SK-N-MC (cell line): Measurements from ENCODE around the gene TMEM144.

Experiments
- DNase-seq: peaks from one replicate; pipeline ENCODE4 v3.0.0-alpha.2; 2011; ENCODE audit warnings: low read depth, low spot score
- H3K27ac ChIP-seq: fragments of 200-600 bp; sonication (generic); 2 replicates; pipeline ENCODE4 v1.5.1; 2016; ENCODE audit warnings: mixed run types
- H3K36me3 ChIP-seq: fragments of 200-600 bp; sonication (generic); 2 replicates; pipeline ENCODE4 v1.6.1; 2017; ENCODE audit warnings: antibody characterized with exemption, low read length, mixed read lengths; ENCODE audit not compliant: insufficient read depth
- H3K4me3 ChIP-seq: fragments of 200-600 bp; sonication (generic); 2 replicates; pipeline ENCODE4 v1.5.1; 2016
- H3K9ac ChIP-seq: fragments of 200-600 bp; sonication (generic); 2 replicates; pipeline ENCODE4 v1.8.0; 2017; ENCODE audit warnings: mixed run types, mixed read lengths; ENCODE audit not compliant: insufficient read length
- H3K9me3 ChIP-seq: fragments of 200-600 bp; sonication (generic); 2 replicates; pipeline ENCODE4 v1.6.1; 2017; ENCODE audit warnings: low read depth, mild to moderate bottlenecking, antibody characterized with exemption, low read length, moderate library complexity, mixed read lengths
- EZH2 ChIP-seq: fragments of 200-600 bp; sonication (generic); IDR thresholded peaks from one replicate; pipeline ENCODE4 v1.6.1; 2017; ENCODE audit warnings: antibody characterized with exemption
- FOXP2 ChIP-seq: optimal IDR thresholded peaks from 2 replicates; pipeline ENCODE3; 2011; ENCODE audit warnings: mild to moderate bottlenecking, moderate library complexity; ENCODE audit not compliant: insufficient read depth; ENCODE audit errors: extremely low read length, control extremely low read depth
- POLR2AphosphoS5 ChIP-seq: IDR thresholded peaks from 2 replicates; pipeline ENCODE4 v1.6.1; 2012; ENCODE audit warnings: mild to moderate bottlenecking, low read depth, low read length, borderline replicate concordance

Gene TMEM144

DNA sequence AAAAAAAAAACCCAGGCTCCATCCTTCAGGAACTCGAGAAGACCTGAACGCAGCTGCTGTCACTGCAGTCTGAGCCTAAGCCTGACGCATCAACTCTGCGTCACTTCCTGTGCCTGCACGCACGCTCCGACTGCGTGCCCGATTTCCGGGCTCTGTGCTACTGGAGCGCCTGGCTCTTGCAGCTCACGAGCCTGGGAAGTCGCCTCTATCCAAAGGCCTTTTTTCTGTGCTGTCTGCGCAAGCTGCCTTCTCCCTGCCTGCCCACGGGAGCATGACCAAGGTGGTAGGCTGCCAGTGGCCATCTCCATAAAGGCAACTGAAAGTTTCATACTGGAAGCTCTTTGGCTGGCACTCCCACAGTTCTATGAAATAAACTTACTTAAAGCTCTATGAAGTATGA lies 27.6 kb upstream of the TMEM144 start:
- Histone ChIP-seq H3K27ac (no peak overlapping the region), H3K9ac (no peak overlapping the region), H3K4me3 (no peak overlapping the region), H3K36me3 (no peaks in the 10 kb centered on the region), H3K9me3 (no peaks in the 10 kb centered on the region)
- TF ChIP-seq FOXP2 (no peak), EZH2 (no peak)
- DNase-seq, result no peak

DNA sequence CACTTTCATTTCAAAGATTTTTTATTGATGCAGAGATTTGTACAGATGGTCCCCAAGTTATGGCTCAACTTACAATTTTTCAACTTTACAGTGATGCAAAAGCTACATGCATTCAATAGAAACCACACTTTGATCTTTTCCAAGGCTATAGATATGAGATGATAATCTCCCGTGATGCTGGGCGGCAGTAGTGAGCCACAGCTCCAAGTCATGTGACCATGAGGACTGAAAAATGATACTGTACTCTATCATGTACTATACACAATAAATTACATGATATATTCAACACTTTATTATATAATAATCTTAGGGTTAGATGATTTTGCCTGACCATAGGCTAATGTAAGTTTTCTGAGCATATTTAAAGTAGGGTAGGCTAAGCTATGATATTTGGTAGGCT lies 23.5 kb upstream of the TMEM144 start:
- Histone ChIP-seq H3K4me3 (no peak overlapping the region), H3K27ac (no peak overlapping the region), H3K9me3 (no peaks in the 10 kb centered on the region), H3K9ac (no peak overlapping the region), H3K36me3 (no peaks in the 10 kb centered on the region)
- TF ChIP-seq POLR2AphosphoS5 (no peak), FOXP2 (no peak), EZH2 (no peak)
- no peak for DNase-seq

DNA sequence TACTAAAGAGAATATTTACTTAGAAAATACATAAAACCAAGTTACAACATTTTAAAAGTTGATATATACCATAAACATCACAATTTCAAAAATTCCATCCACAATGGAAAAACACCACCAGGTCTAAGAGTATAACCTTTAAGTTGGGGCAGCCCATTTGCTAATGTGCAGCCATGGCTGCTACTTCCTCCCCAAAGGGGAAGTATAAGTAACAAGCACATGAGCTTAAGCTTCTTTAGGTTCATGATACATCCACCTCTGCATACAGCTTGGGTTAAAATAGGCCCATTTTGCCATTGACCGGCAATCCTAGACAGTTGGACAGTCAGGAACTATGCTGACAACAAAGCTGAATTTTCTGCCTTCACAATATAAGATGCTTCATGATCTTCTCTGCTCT lies 20.9 kb upstream of the TMEM144 start:
- DNase-seq, result no peak

DNA sequence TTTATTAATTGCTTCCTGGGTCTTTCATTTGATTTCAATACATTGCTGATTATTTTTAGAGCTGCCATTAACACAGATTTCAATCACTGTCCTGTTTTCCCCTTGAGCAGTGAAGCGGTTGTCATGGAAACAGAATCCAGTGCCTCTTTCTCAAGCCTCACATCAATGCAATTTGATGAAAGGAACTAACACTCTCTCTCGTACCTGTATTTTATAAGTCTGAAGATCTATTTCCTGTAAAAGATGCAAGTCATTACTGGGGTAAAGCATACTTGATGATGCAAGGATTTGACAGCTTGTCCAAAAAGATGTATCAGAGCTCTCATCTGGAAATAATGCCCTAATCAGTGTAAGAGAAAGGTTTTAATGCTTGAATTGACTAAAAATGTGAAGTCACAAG lies 19.6 kb upstream of the TMEM144 start:
- DNase-seq, result no peak
- H3K9ac ChIP-seq, result no peak overlapping the region
- TF ChIP-seq EZH2, result no peak
- no peak for TF ChIP-seq POLR2AphosphoS5
- TF ChIP-seq FOXP2, result no peak
- H3K9me3 ChIP-seq, result no peaks in the 10 kb centered on the region
- no peak overlapping the region for H3K4me3 ChIP-seq
- H3K36me3 ChIP-seq, result no peaks in the 10 kb centered on the region
- H3K27ac ChIP-seq, result no peak overlapping the region

More for the DNA sequence above, 20.9 kb upstream of the TMEM144 start:
- H3K4me3 ChIP-seq, result no peak overlapping the region
- no peaks in the 10 kb centered on the region for H3K9me3 ChIP-seq
- no peak overlapping the region for H3K9ac ChIP-seq
- H3K36me3 ChIP-seq, result no peaks in the 10 kb centered on the region
- TF ChIP-seq POLR2AphosphoS5 (no peak), EZH2 (no peak), FOXP2 (no peak)
- H3K27ac ChIP-seq, result no peak overlapping the region

DNA sequence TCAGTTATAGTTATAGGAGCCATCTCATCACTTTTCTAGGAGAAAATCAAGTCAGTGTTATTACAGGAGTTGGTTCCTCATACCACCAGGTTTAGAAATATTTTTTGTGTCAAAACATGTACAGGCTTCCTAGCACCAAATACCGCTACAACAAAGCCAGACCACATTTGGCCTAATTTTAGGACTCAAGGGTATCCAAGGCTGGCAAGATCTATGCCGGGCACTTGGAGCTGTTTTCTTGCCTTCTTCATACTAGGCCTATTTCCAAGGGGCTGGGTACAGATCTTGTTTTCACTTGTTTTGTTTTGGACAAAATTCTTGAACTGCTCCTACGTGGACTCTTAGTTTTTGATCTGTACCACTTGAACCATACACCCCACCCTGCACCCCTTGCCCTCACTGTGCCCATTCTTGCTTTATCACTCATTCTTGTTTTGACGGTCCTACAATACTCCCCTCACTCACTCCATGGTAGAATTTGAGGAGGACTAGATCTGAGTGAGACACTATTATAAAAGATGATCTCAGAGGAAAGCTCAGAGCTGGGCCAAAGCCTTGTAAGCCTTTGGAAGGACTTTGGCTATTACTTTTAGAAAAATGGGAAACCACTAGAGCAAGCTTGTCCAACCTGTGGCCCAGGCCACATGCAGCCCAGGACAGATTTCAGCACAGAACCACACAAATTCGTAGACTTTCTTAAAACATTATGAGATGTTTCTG lies 17.7 kb upstream of the TMEM144 start:
- Histone ChIP-seq H3K4me3 (no peak overlapping the region), H3K9ac (no peak overlapping the region), H3K36me3 (no peaks in the 10 kb centered on the region), H3K27ac (no peak overlapping the region), H3K9me3 (no peaks in the 10 kb centered on the region)
- no peak for DNase-seq
- TF ChIP-seq EZH2 (no peak), POLR2AphosphoS5 (no peak), FOXP2 (no peak)

DNA sequence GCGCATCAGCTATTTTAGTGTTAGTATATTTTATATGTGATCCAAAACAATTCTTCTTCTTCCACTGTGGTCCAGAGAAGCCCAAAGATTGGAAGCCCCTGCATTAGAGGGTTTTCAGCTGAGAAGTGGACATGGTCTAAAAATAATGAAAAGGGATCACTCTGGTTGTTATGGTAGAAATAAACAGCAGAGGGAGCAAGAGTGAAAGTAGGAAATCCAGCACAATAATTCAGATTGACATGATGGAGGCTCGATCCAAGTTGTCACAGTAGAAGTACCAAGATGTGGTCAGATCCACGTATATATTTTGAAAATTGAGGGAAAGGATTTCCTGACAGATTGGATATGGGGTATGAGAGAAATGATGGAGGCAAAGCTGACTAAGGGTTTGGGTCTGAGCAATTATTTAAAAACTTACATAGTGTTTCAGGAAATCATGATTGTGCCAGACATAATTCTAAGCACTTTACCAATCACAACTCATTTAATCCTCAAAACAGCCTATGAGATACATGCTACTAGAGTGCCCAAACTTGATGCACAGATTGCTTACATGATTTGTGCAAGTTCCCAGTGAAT lies 17.0 kb upstream of the TMEM144 start:
- no peak for DNase-seq
- Histone ChIP-seq H3K4me3 (no peak overlapping the region), H3K9ac (no peak overlapping the region), H3K36me3 (no peaks in the 10 kb centered on the region), H3K9me3 (no peaks in the 10 kb centered on the region), H3K27ac (no peak overlapping the region)
- TF ChIP-seq EZH2, result no peak
- TF ChIP-seq FOXP2, result no peak
- no peak for TF ChIP-seq POLR2AphosphoS5

DNA sequence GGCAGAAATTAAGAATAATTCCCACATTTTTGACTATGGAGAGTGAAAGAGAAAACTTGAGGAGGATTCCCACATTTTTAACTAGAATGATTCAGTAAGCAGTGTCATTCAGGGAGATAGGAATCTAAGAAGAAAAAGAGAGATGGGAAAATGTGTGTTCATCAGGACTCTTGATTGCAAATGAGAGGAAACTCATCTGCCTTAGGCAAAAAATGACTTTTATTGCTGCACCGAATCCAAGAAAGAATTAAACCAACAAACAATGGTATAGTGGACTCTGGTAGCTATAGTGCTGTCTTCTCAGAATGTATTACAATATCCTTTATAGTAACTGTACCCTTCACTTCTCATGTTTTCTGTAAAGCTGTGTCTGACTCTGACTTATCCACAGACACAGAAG lies 15.0 kb upstream of the TMEM144 start:
- no peak overlapping the region for H3K4me3 ChIP-seq
- no peaks in the 10 kb centered on the region for H3K36me3 ChIP-seq
- DNase-seq, result no peak
- no peak overlapping the region for H3K9ac ChIP-seq
- no peaks in the 10 kb centered on the region for H3K9me3 ChIP-seq
- no peak overlapping the region for H3K27ac ChIP-seq
- TF ChIP-seq POLR2AphosphoS5 (no peak), FOXP2 (no peak), EZH2 (no peak)

DNA sequence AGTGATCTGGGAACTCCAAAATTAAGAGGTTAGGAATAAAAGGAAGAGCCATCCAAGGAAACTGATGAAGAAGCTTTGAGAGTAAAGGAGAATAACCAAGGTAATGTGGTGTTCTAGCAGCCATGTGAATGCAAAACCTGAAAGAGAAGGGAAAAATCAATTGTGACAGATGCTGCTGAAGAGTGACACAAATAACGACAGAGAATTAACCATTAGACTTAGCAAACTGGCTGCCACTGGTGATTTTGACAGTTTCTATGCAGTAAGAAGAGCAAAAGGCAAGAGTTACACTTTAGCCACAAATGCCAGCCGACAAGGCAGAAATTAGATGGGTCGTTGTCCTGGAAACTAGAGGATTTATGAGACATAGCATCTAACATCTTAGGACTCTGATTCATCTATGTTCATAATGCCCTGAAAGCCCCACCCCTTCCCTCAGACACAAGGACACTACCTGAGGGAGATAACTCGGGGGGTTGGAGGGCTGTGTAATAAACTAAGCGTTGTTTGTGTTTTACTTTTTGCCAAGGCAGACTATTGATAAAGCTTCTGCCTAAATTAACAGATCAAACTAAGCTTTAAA lies 13.0 kb upstream of the TMEM144 start:
- Histone ChIP-seq H3K27ac (no peak overlapping the region), H3K9me3 (no peaks in the 10 kb centered on the region), H3K9ac (no peak overlapping the region), H3K36me3 (no peaks in the 10 kb centered on the region), H3K4me3 (no peak overlapping the region)
- DNase-seq, result no peak
- no peak for TF ChIP-seq FOXP2

DNA sequence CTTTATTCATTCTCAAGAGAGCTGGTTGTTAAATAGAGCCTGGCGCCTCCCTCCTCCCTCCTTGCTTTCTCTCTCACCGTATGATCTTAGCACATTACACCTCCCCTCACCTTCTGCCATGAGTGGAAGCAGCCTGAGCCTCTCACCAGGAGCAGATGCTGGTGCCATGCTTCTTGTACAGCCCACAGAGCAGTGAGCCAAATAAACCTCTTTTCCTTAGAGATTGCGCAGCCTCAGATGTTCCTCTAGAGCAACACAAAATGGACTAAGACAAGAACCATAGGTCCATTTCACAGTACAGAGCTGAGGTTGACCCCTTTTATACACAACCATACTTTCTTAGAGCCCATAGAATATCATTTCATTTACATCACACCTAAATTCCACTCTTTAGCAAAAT lies 10.1 kb upstream of the TMEM144 start:
- H3K9me3 ChIP-seq, result no peaks in the 10 kb centered on the region
- TF ChIP-seq EZH2 (no peak), POLR2AphosphoS5 (no peak), FOXP2 (no peak)

More for the DNA sequence above, 10.1 kb upstream of the TMEM144 start:
- DNase-seq, result no peak
- Histone ChIP-seq H3K36me3 (no peaks in the 10 kb centered on the region), H3K27ac (no peak overlapping the region), H3K9ac (no peak overlapping the region), H3K4me3 (no peak overlapping the region)
